Activated CD4-positive, alpha-beta T cell treated with anti-CD3 and anti-CD28 coated beads for 48 hours (primary cell): ENCODE results near the gene UST.
"Not testable (repeated sequence)": the region's sequence is repeated elsewhere in the genome, so short reads cannot be mapped to it uniquely, and the experiment has no call there.

Experiments
- DNase-seq: peaks from one replicate; pipeline ENCODE4 v3.0.0-alpha.2; 2020

UST gene

DNA sequence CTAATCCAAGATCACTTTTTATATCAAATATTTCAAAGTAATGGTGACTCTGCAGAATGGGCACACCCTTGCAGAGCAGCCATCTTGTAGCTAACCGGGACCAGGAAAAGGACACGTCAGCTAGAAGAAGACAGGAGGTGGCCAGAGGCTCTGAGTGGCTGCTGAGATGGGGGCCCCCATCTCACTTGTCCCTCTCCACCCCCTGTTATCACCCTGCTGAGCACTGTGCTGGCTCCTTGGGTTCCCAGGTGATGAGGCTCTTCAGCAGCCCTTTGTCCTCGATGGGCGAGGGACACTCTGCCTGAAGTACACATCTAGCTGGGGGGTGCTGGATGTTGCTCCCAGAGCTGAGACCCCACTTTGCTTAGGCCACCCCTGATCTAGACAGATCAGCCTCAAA, 126.3 kb downstream of the UST start:
- DNase-seq: no peak

DNA sequence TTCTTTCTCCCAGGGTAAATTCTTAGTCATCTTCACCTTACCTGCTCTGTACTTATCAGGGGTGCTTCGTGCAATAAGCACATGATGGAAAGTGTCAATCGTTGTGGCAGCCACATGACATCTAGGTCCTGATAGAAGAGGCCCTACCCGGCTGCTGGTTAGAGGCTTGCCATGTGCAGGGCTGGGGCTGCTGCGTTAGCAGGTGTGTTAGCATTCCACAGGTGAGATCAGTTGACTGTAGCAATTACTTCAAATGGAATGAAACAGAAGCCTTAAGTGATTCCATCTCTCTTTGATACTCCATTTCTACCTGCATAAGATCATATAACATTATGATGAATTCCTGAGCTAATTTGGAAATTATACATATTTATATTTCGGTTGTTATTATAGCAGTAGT, 127.0 kb downstream of the UST start:
- no peak for DNase-seq

DNA sequence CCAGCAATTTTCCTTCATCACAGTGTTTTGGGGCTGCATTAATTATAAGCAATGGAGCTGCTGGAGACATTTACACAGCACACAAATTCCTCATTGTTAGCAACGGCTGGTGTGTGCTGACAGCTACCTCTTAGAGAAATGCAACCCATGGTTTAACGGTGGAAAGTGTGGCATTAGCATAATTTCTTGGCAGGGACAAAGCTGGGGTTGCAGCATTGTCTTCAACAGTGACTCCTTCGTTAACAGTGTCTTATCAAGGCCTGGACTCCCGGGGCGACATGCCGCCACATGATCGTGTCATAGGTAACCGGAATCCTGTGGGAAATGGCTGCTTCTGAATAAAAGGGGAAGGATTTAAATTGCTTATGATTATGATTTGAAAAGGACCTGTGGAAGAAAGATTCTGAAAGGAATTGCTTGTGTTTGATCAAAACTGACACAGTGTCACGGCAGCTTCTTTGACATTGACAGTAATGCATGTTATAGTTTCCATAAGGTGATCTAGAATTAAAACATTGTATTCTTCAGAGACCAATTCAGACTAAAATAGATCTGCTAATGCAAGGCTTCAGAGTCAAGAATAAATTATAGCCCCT, 128.0 kb downstream of the UST start:
- DNase-seq: no peak

DNA sequence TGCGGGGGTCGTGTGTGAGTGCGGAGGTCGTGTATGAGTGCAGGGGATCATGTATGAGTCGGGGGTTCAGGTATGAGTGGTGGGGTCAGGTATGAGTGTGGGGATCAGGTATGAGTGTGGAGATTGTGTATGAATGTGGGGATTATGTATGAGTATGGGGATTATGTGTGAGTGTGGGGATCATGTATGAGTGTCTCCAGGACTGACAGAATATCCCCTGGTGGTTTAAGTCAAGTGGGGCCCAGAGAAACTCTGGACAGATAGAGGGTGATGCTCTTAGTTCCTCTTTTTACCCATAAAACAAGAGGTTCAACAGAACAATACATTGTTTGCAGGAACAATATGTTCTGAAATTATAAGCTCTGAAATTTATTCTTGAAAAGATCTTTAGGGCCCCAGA, 131.9 kb downstream of the UST start:
- DNase-seq: no peak

DNA sequence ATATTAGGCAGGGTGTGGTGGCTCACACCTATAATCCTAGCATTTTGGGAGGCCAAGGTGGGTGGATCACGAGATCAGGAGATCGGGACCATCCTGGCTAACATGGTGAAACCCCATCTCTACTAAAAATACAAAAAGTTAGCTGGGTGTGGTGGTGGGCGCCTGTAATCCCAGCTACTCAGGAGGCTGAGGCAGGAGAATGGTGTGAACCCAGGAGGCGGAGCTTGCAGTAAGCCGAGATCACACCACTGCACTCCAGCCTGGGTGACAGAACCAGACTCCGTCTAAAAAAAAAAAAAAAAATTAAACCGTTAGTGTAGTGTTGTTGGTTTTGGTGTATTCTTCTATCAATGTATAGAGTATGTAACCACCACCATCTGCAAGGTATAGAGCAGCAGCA, 133.9 kb downstream of the UST start:
- DNase-seq: not testable (repeated sequence)

DNA sequence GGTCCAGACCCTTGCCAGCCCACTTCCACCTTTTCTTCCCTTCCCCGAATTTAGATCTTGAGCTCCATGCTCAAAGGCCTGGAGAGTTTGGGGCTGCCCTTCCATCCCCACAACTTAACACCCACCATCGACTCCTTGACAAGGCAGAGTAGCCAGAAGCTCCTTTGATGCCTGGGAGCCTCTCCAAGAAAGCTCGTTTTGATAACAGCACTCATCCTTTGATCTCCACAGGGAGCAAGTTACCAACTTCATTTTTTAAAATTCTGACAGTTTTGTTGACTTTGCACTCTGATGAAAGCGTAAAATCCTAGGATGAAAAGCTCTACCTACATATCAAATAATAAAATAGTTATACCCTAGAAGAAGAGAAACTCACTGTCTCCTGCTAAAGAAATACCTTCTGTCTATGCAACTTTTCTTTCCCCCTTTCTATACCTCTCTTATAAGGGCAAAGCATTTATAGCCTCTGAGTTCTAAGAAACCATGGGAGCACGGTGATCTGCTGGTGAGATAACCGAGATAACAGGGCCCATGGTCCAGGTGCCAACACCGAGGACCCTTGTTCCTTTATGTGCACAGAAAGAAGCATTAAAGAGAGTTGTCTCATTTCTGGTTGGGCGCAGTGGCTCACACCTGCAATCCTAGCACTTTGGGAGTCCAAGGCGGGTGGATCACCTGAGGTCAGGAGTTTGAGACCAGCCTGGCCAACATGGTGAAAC, 134.9 kb downstream of the UST start:
- DNase-seq: no peak

DNA sequence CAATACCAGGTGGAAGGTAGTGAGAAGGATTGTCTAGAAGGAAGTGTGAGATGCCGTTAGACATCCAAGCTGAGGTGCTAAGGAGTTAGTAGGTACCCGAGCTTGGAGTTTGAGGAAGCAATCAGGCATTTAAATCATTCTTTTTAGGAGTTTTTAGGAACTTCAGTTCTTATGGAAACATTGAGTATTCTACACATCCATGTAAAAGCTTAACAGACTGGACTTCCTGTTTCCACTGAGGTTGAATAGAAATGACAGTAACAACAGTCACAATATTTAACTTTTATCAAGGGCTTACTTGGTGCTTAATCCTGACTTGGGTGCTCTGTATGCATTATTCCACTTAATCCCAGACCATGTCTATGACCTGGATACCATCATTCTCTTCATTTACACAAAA, 136.4 kb downstream of the UST start:
- no peak for DNase-seq

DNA sequence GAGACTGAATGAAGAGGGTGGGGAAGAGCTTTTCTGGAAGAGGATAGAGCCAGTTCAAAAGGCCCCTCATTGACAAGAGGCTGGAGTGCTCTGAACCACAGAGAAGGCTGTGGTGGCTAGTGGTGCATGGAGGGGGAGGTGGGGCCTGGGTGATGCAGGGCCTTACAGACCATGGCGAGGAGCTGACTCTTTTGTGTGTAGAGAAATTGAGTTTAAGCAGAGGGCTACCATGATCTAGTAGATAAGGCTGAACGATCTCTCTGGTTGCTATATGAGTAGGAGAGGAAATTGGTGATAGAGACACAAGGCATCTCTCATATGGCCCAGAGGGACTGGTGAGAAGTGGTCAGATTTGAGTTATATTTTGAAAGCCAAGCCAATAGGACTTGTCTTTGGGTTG, 137.6 kb downstream of the UST start:
- DNase-seq: no peak

DNA sequence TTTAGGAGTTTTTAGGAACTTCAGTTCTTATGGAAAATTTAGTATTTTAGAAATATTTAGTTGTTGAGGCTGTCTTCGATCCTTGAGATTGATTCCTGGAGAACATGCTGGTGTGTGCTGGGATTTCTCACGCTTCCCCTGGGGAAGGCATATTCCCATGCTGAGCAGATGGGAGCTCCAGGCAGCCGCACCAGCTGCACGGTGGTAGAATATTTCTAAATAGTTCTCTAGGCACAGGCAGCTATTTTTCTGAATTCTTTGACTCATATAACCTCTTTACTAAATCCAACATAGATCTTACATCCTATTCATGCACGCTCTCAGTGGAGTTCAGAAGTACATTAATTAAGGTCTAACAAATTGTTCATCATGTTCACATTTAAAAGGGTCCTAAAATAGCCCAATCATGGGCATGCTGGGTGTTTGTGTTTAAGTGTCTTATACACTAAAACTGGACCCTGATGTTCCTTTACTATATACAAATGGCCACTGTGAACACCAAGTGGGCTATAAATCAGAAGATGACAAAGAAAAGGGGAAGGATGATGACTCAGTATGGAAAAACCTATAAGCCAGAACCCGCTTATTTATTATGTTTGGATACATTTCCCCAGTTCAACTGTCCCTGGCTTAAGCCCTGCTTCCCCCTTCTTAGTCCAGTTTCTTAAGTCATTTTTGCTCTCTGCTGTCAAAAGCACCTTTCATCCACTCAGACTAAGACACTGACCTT, 138.5 kb downstream of the UST start:
- no peak for DNase-seq

DNA sequence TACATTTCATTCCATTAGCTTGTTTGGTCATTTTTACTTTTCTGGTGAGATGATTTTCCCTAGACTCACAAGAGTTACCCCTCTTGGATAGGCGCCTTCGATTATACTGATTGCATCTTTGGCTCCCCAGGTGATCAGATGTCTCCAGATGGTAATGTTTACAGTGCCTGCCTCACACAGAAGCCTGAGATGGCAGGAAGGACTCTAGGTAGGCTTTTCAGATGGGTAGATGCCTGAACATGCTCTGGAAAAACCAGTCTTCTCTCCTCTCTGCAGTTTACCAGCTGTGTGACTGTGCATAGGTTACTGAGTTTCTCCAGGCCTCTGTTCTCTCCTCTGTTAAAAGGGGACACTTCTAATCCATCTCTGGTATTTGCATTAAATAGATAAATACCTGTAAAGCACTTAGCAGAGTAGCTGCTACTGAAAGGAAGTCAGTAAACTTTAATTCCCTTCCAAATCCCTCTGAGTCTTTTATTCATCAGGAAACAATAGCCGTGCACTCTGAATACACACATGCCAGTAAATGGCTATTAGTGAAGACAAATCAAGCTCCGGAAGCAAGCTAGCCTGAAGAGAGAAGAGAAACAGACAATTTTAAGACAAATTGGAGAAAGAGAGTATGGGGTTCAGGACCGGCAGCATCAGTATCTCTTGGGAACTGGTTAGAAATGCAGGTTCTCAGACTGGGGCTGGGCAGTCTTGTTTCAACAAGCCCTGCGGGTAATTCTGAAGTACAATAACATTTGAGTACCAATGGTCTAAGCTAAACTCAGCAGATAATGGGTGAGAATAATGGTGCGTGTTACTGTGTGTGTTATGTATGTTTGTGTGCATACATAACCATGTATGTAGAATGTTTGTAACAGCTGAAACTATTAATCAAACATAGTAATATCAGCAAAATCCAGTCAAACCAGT, 139.4 kb downstream of the UST start:
- DNase-seq: no peak

DNA sequence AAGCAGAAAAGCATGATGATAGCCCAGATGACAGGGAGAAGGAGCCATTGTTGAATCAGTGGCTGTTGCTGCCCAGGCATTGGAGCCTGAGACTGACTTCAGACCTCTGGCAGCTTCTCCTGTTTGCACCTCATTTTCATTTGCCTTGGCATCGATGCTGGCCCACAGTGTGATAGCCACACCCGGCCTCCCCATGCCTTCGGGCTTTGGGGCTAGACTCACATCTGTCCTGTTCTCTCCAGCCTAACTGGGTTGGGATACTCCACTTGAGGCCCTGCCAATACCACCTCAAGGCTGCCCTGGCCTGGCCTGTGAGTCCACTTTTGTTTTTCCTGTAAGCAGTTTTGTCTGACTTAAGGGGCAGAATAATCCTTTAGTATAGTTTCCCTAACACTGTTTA, 140.4 kb downstream of the UST start:
- no peak for DNase-seq

DNA sequence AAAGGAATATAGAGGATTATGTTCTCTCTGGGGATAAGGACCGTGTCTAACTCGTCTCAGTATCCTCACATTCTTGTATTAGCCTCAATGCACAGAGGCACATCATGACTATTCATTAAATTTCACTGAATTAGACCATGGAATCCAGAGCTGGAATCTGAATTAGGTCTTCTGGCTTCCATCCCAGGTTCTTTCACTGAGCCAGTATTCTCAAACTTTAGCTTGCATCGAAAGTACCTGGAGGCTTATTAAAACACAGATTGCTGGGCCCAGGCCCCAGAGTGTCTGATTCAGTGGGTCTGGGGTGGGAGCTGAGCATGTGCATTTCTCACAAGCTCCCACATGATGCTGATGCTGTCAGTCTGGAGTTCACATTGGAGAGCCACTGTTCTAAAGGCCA, 142.0 kb downstream of the UST start:
- no peak for DNase-seq

DNA sequence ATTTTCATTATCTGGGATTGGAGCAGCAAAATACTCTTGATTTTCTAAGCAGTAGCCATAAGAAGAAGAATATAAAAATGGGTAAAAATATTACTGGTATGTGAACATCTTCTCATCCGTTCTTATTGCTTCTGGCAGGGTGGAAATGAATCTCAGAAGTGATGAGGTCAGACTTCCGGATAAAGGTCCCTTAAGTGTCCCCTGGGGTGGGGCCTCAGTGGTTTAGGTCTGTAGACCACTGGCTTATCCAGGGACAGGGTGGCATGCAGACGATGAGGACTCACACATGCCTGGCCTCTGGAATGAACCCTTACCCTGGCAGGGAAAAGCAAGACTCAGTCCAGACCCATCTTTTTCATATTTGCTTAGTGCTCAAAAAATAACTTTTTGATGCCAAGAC, 143.3 kb downstream of the UST start:
- no peak for DNase-seq

DNA sequence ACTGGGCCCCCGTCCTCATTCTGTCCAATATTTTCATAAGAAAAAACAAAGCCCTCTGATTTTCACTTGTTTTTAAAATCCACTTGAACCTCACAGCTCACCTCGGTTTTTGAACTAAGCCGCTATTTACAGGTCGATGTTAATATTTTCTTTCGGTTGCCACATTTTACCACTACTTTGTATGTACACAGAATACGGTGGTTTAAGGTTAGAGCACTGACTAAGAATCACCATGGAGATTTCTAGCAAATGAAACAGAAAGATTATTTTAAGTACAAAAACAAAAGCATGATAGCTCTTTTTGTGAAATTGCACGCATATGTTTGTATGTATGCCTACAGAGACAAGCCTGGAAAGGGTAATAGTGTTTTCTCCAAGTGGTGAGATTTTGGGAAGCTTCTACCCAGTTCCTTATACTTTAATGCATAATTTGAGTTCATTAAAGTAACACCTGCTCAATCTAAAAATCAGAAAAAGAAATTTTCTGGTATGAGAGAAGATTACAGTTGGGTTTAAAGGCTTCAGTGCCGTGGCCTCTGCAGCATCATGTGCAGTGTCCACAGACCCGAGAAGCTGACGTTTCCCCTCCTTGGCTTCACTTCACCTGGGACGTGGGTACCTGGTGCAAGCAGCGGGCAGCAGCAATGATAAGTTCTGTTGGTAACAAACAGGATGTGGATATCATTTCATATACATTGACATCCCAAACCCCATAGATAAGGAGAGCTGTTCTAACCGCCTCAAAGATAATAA, 144.0 kb downstream of the UST start:
- no peak for DNase-seq

DNA sequence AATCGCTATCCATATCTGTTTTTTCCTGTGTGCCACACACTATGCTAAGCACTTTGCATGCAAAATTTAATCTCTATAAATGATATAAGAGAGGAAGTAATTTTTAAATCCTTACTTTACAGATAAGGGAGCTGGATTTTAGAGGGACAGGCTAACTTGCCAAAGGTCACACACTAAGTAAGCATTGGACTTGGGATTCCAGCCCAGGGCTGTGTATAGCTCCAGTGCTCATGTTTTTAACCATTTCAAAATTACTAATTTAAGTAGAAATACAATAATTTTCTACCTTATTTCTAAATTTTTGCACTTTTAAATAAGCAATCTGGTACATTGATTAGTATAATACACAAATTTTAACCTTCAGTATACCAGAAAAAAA, 144.6 kb downstream of the UST start:
- no peak for DNase-seq

DNA sequence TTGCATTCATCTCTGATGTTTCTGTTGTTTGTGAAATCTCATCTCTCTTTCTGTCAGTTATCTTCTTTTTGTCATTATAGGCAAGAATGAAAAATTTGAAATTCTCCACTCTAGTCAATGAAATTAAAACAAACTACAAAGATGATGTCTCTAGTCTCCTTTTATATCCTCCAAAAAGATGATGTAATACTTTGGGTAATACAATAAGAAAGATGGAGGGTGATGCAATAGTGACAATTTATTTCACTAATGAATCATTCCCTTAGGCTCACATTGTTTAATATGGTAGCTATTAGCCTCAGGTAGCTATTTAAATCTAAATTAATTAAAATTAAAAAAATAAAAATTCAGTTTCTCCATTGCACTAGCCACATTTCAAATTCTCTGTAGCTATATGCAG, 145.4 kb downstream of the UST start:
- DNase-seq: no peak

DNA sequence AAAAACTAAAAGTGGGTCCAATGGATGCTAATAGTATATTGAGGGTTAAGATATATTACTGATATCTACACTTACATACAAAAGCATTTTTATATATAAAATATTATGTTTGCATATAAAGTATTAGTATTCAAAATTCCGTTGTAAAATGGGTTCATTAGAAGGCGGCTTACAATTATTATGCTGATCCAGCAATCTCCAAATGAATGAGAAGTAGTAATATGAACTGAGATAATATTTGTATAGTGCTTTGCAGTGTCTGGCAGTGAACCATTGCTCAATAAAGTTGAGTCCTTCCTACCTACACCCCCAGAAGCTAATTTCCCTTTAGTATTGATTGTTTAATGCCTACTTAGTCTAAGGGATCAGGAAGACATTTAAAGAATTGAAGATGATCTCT, 146.2 kb downstream of the UST start:
- no peak for DNase-seq

DNA sequence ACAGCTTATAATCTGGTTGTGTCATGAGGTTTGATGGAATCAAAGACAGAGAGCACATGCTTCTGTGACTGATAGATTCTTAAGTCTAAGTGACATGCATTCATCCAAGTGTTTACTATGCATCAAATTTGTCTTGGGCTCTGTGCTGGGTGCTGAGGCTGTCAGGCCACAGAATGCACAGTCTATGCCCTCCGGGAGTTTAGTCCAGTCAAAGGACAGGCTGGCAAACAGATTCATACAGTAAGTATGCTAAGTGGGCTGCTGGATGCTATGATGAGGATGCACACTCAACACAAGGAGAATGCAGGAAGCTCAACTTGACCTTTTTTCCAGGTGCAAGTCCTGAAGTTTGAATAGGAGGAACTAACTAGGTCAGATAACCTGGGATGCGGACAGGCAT, 146.7 kb downstream of the UST start:
- DNase-seq: no peak

DNA sequence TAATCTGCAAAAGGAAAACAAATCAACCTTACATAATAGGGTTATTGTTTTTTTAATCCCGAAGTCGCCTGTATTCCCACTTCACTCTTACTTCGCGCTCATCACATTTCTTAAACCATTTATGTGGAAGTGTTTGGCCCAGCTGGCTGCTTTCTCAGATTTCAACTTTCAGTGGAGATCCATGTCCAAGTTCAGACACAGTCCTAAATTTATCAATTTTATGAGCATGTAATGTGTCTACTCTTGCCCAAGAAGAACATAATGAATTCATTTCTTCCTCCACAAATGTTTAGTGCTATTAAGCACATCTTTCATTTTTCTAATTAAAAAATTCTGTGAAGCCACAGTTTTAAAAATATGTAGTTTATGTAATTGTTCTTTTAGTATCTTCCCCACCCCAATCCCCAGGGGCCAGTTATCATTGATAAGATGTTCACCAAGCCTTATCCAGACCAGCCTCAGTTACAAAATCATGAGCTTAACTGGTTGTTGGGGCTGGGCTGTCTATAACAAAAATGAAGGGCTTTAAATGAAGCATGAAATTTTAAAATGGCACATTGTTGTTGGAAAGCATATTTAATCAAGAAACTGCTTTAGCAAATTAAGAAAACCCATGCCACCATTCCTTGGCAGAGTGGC, 151.7 kb downstream of the UST start:
- DNase-seq: no peak

DNA sequence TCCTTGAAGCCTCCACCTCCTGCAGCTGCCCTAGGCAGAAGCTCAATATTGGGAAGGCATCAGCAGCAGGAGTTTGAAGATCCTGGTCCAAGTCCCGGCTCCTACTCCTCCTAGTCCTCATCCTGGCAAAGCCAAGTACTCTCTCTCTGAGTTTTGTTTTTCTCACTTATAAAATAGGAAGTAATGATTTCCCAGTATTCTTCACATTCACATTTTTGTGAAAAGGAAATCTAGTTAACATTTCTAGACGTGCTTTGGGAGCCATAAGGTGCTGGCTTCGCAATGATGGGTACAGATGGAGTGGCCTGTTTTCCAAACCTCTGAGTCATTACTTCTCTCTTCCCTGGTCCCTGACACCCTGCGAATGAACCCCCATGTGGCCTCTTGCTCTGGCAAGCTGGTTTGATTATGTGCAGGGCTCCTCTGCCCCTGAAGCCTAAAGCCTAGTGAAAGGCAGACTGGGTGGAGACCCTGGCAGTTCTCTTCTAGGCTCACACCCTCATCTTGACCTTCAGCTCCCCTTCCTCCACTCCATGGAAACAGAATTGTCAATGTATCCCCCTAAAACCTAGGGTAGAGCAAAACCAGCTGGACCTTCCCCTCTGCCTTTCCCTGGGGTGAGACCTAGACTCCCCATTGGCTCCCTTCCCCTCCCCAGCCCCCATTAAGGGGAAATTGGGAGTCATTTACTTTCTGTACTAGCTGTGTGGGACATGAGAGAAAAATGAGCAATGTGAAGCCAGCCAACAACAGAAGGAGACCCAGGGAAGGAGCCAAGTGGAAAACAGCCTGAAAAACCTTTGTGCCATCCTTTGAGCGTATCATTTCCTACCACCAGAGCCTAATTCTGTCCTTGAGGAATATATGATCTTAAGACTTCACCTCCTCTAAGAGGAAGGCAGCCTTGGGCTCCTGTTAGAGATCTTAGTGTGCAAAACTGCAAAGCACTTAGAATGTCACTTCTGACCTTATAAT, 158.4 kb downstream of the UST start:
- DNase-seq: no peak

DNA sequence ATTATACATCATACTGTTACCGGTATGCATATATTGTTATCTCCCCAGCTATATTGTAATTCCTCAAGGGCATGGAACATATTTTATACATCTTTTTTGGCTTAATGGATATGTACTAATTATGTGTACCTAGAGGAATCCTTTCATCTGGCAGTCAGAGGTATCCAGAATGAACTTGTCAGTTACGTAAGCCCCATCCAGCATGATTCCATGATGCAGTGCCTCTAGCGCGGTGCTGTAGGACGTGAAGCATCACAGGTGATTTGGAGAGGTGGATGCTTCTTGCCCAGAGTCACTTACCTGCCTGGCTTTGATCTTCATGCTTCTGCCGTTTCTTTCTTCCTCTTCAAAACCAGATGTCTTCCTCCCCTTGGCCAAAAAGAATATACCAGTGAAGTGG, 159.1 kb downstream of the UST start:
- no peak for DNase-seq
